Measurements from ENCODE around the gene COL25A1.

- TF ChIP-seq CTCF (IDR thresholded peaks at IDR 0.05; ENCODE audit: poor library complexity), result no peak
- no peak for TF ChIP-seq EZH2phosphoT487 (IDR thresholded peaks at IDR 0.05; ENCODE audit: low read depth, severe bottlenecking, unreplicated experiment)
Observed at GRCh38 chr4:109185548-109185947, 116.9 kb downstream of the COL25A1 start.

All from hepatocyte (in vitro differentiated cells).